Activated CD4-positive, alpha-beta T cell treated with anti-CD3 and anti-CD28 coated beads, Interleukin-2, amount 10 ng/mL, durations not matched to agents 24 days and 14 days (primary cell): ENCODE results near the gene TINAG. TPM values are rescaled to one million over a fixed set of nuclear protein-coding genes. Genes with fewer than 3 reads are reported as not detected.
"Not testable (repeated sequence)": the region's sequence is repeated elsewhere in the genome, so short reads cannot be mapped to it uniquely, and the experiment has no call there.

Source experiments
- DNase-seq: peaks from one replicate; pipeline ENCODE4 v3.0.0; 2022
- H3K27ac Mint-ChIP-seq: one replicate; pipeline ENCODE4 v1.8.0; 2022; ENCODE audit warnings: mild to moderate bottlenecking, mixed read lengths
- H3K27me3 Mint-ChIP-seq: one replicate; pipeline ENCODE4 v1.8.0; 2022; ENCODE audit warnings: mixed read lengths
- H3K36me3 Mint-ChIP-seq: one replicate; pipeline ENCODE4 v1.8.0; 2022; ENCODE audit warnings: low read depth, mild to moderate bottlenecking, mixed read lengths
- H3K4me1 Mint-ChIP-seq: one replicate; pipeline ENCODE4 v1.8.0; 2021; ENCODE audit warnings: mixed read lengths
- H3K4me3 Mint-ChIP-seq: one replicate; pipeline ENCODE4 v1.8.0; 2022; ENCODE audit warnings: mild to moderate bottlenecking, moderate library complexity, mixed read lengths
- H3K9me3 Mint-ChIP-seq: one replicate; pipeline ENCODE4 v1.8.0; 2021; ENCODE audit warnings: mixed read lengths
- intact Hi-C: fragments of 100-400 bp; cut with micrococcal nuclease; formaldehyde crosslinking; loops from one replicate; pipeline ENCODE4 v1.15.1; 2023
- total RNA-seq: library from RNA; stranded (reverse); gene quantifications from 2 replicates; pipeline ENCODE4 v1.2.3, GENCODE V29; 2022

TINAG gene
- total RNA-seq, 1 donor from 2014 or later: not detected

DNA sequence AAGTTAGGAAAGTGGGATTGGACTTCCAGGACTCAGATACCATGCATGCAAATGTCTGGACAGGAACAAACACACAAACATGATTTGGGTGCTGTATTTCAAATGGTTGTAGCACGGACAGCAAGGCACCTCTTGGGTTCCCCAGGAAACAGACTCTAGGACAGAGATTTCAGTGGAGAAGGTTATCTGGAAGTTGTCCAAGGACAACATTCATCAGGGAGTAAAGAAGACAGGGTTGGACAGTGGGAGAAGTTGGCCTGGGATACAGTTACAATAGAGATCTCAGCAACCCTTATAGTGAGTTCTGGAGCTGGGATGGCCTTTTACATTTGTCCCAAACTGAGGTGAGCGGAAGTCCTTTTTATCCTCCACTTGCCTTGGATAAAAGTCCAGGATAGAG is 19.8 kb upstream of the TINAG start:
- Mint-ChIP-seq H3K4me1 (peaks cover 9% of the 10 kb centered on the region), H3K9me3 (no peaks in the 10 kb centered on the region)
- intact Hi-C loops: no loop called here

DNA sequence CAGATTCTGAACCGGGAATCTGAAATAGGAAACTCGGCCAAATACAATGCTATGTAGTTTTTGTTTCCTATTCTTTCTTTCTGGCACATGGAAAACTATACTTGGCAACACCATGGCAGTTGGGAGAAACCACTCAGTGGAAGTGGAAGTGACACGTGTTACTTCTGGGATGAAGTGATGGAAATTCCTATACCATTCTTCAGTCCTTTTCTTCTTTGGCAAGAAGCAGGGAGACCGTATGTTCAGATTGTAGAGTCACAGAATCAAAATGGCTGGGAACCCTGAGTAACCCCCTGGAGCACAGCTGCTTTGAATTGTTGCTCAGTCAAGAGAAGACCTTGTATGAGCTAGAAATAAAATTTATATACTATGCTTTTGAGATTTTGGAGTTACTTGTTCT is 18.8 kb upstream of the TINAG start:
- Mint-ChIP-seq H3K27me3 (no peaks in the 10 kb centered on the region), H3K4me1 (peaks cover 9% of the 10 kb centered on the region), H3K9me3 (peaks cover under 1% of the 10 kb centered on the region), H3K4me3 (no peak overlapping the region), H3K27ac (peak overlapping the region; percentile 27), H3K36me3 (no peaks in the 10 kb centered on the region)
- DNase-seq: no peak
- intact Hi-C loops: no loop called here

More for the DNA sequence above, 19.8 kb upstream of the TINAG start:
- H3K4me3 Mint-ChIP-seq: no peak overlapping the region
- no peak overlapping the region for H3K27ac Mint-ChIP-seq
- DNase-seq: no peak
- no peaks in the 10 kb centered on the region for H3K27me3 Mint-ChIP-seq
- no peaks in the 10 kb centered on the region for H3K36me3 Mint-ChIP-seq

DNA sequence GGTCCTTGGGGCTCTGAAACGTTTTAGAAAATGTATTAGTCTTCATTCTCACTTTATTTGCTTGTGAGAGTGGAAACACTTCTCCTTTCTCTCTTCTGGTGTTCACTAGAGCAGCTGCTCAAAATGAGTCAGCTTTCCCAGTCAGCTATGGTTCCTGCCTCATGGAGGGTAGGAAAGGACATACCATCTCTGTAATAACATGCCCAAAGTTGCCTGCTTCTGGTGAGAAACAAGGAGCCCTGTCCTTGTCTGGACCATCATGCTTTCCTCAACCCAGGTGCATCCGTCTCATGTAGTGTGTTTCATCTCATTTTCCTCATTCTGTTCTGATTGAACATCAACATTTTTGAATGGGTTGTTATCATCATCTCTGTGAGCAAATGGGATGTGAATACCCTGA is 17.1 kb upstream of the TINAG start:
- Mint-ChIP-seq H3K27me3 (no peaks in the 10 kb centered on the region), H3K36me3 (no peaks in the 10 kb centered on the region), H3K4me1 (peaks cover 9% of the 10 kb centered on the region), H3K4me3 (no peak overlapping the region), H3K9me3 (peaks cover 4% of the 10 kb centered on the region), H3K27ac (peak overlapping the region; percentile 18)
- intact Hi-C loops: no loop called here
- no peak for DNase-seq

DNA sequence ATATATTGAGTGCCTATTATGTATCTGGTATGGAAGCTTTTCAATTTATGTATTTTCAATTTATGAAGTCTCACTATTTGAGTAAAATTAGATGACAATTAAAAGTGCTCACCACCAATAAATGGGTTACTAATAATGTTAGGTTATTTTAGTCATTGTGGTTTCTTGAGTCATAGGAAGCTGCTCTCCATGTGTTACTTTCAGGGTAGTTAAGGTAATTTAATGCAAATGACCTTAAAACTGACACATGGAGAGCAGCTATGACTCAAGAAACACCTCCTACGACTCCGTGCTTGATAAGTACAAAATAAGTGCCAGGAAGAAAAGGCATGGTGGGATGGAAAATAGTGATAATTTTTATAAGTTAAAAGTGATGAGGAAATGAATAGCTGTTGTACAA is 16.5 kb upstream of the TINAG start:
- intact Hi-C loops: no loop called here
- no peaks in the 10 kb centered on the region for H3K27me3 Mint-ChIP-seq
- no peak overlapping the region for H3K4me3 Mint-ChIP-seq
- H3K9me3 Mint-ChIP-seq: peaks cover 4% of the 10 kb centered on the region
- H3K36me3 Mint-ChIP-seq: no peaks in the 10 kb centered on the region
- no peak overlapping the region for H3K27ac Mint-ChIP-seq
- H3K4me1 Mint-ChIP-seq: peaks cover 9% of the 10 kb centered on the region
- DNase-seq: no peak

DNA sequence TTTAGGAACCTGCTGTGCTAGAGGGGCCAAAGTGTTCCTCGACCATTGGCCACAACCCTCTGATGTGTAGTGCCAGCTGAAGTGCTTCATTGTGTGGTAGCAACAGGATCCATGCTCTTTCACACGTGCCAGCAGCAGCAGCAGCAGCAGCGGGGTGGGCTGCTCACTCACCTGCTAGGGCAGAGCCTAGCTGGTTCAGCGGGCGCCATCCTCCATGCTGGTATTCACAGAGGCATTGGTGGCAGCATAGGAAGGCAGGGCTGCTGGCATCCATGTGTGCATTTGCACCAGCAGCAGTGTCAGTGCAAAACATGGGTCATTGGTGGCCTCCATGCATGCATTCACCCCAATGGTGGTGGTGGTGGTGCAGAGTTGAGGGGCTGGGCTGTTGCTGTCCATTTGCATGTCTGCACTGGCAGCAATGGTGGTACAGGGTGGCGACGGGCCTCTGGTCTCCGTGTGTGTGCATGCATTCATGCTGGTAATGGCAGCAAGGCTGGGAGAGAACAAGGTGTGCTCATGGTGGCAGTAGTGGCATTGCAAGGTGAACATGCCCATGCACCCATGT is 13.2 kb upstream of the TINAG start:
- Mint-ChIP-seq H3K27me3 (no peaks in the 10 kb centered on the region), H3K27ac (no peak overlapping the region), H3K4me3 (no peak overlapping the region), H3K9me3 (peaks cover 4% of the 10 kb centered on the region), H3K36me3 (no peaks in the 10 kb centered on the region), H3K4me1 (peaks cover 9% of the 10 kb centered on the region)
- intact Hi-C loops: no loop called here
- no peak for DNase-seq

DNA sequence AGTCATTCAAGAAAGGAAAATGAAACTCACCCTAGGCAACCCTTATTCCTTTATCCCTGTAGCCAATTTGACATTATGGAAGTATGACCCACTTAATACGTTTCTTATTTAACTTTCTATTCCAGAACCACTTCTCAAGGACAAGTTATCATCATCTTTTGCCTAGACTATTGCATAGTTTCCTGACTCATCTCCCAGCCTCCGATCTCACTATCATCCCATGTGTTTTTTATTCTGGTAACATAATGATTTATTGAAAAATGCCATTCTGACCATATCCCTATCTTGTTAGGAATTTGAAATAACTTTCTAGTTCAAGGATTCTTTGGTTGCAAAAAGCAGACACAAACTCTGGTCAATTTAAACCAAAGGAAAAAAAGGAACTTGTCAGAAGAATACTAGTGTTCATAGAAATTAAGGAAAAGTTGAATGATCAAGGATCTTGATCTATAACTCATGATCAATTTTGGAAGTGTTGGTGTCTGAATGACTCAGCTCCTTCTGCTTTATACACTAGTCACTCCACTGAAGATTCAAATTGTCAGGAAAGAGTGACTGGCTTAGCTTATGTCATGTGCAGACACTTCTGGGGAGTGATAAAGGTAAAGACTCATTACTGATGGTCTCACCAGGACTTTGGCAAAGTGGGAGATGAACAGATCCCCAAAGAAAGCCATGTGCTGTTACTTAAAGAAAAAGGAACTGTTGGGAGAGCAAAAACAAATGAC is 8.5 kb upstream of the TINAG start:
- DNase-seq: no peak
- no peaks in the 10 kb centered on the region for H3K36me3 Mint-ChIP-seq
- H3K4me3 Mint-ChIP-seq: no peak overlapping the region
- H3K4me1 Mint-ChIP-seq: no peaks in the 10 kb centered on the region
- intact Hi-C loops: no loop called here
- no peak overlapping the region for H3K27ac Mint-ChIP-seq
- no peaks in the 10 kb centered on the region for H3K27me3 Mint-ChIP-seq
- H3K9me3 Mint-ChIP-seq: no peaks in the 10 kb centered on the region

DNA sequence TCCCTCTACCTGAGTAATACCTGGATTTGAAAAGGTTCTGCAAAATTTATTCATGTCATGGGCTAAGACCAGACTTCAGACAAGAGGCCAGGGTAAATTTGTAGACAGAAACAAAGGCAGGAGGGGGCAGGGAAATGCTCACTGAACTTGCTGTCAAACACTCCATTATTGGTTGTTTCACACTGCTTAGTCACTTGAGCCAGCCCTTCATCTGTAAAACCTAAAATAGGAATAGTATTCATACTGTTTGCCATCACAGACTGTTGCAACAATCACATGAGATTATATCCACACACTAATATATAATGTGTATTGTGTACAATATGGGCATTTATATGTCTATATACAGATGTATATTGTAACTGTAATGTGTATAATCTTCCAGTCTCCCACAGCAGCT is 6.5 kb upstream of the TINAG start:
- Mint-ChIP-seq H3K9me3 (no peaks in the 10 kb centered on the region), H3K4me3 (no peak overlapping the region), H3K4me1 (no peaks in the 10 kb centered on the region), H3K27me3 (no peaks in the 10 kb centered on the region), H3K27ac (no peak overlapping the region), H3K36me3 (no peaks in the 10 kb centered on the region)
- intact Hi-C loops: no loop called here
- no peak for DNase-seq

DNA sequence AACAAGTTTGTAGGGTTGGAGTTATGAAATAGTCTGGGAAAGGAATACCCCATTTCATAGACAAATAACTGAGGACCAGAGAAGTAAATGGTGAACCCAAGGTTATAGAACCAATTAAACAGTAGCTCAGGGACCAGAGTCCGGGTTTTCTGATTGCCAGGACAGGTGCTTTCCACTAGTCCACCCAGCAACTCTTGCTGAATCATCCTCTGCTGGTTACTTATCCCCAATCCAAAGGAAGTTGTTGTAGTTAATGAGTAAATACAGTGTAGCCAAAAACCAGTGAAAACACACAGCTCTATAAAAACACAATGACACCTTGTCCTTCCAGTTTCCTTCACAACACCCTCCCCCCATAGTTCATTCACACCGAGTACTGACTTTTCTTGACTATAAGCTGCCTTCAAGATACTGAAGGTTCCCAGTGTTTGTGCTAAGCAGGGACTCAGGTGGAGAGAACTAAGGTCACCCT is 766 bp upstream of the TINAG start:
- Mint-ChIP-seq H3K4me1 (no peaks in the 10 kb centered on the region), H3K9me3 (no peaks in the 10 kb centered on the region), H3K27me3 (no peaks in the 10 kb centered on the region), H3K4me3 (no peak overlapping the region), H3K27ac (peak overlapping the region; percentile 6), H3K36me3 (no peaks in the 10 kb centered on the region)
- DNase-seq: no peak
- intact Hi-C loops: no loop called here

DNA sequence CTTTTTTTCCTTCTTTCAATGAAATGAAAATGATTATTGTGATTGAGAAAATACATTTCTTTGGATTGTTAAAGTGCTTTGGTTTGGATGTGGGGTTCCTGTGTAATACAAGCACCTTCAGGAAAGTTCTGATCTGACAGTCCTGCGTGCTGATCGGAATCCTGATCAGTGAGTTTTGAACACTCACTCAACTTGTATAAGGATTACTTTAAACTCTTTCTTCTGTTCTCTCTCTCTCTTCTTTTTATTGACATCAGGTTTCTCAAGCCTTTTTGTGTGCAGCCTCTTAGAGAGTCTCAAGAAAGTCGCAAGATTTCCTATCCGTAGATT is 710 bp downstream of the TINAG start:
- no peak for DNase-seq
- H3K27me3 Mint-ChIP-seq: no peaks in the 10 kb centered on the region
- H3K36me3 Mint-ChIP-seq: no peaks in the 10 kb centered on the region
- intact Hi-C loops: no loop called here
- no peak overlapping the region for H3K4me3 Mint-ChIP-seq
- H3K27ac Mint-ChIP-seq: no peak overlapping the region
- no peaks in the 10 kb centered on the region for H3K9me3 Mint-ChIP-seq
- no peaks in the 10 kb centered on the region for H3K4me1 Mint-ChIP-seq

DNA sequence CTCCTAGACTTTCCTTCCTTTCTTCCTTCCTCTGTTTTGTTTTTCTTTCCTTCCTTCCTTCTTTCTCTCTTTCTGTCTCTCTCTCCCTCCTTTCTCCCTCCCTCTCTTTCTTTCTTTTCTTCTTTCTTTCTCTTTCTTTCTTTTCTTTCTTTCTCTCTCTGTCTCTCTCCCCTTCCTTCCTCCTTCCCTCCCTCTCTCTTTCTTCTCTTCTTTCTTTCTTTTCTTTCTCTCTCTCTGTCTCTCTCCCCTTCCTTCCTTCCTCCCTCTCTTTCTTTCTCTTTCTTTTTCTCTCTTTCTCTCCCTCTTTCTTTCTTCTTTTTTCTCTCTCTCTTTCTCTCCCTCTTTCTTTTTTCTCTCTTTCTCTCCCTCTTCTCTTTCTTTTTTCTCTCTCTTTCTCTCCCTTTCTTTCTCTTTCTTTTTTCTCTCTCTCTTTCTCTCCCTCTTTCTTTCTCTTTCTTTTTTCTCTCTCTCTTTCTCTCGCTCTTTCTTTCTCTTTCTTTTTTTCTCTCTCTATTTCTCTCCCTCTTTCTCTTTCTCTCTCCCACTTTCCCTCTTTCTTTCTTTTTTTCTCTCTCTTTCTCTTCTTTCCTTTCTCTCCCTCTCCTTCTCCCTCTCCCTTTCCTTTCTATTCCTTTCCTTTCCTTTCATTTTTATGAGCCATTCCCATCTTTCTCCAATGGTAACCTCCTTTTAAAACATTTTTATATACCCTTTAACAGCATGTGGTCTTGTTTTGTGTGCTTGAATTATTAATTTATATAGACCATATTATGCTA is 2.3 kb downstream of the TINAG start:
- Mint-ChIP-seq H3K36me3 (no peaks in the 10 kb centered on the region), H3K4me1 (no peaks in the 10 kb centered on the region), H3K27ac (no peak overlapping the region), H3K27me3 (no peaks in the 10 kb centered on the region), H3K9me3 (no peaks in the 10 kb centered on the region), H3K4me3 (no peak overlapping the region)
- intact Hi-C loops: no loop called here
- DNase-seq: no peak

DNA sequence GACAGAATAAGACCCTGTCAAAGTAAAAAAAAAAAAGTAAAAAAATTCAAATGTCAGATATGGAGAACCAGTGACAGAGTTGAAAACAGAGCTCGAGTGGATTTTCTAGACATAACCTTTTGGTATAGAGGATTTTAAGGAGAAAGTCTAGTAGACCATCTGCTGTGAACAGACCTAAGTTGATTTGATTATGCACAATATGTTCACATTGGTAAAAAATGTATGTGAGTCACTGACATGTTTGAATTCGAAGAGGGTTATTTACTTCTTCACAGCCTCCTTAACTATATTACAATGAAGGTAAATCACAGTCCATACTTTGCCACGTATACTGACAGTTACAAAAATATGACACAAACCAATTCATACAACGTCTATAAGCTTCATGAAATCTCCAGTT is 7.4 kb downstream of the TINAG start:
- DNase-seq: no peak
- no peak overlapping the region for H3K27ac Mint-ChIP-seq
- H3K36me3 Mint-ChIP-seq: no peaks in the 10 kb centered on the region
- H3K9me3 Mint-ChIP-seq: no peaks in the 10 kb centered on the region
- no peaks in the 10 kb centered on the region for H3K4me1 Mint-ChIP-seq
- H3K4me3 Mint-ChIP-seq: no peak overlapping the region
- no peaks in the 10 kb centered on the region for H3K27me3 Mint-ChIP-seq
- intact Hi-C loops: no loop called here

DNA sequence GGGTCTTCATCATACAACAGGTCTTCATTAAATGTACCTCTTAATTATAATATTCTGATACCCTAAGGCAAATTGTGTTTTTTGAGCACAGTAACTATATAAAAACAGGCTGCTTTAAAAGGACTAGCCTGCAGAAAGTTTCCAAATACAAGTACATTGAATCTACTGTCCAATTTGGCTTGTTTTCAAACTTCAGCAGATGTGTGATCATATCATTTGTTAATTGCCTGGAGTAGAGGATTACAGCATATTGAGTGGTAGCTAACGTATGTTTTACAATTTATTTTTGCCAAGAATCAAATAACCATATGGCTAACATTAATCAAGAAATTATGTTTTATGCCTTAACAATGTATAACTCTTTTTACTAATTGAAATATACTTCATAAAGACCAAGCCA is 12.6 kb downstream of the TINAG start:
- Mint-ChIP-seq H3K36me3 (no peaks in the 10 kb centered on the region), H3K27me3 (no peaks in the 10 kb centered on the region), H3K27ac (no peak overlapping the region), H3K9me3 (no peaks in the 10 kb centered on the region), H3K4me3 (no peak overlapping the region), H3K4me1 (no peaks in the 10 kb centered on the region)
- intact Hi-C loops: no loop called here
- no peak for DNase-seq

DNA sequence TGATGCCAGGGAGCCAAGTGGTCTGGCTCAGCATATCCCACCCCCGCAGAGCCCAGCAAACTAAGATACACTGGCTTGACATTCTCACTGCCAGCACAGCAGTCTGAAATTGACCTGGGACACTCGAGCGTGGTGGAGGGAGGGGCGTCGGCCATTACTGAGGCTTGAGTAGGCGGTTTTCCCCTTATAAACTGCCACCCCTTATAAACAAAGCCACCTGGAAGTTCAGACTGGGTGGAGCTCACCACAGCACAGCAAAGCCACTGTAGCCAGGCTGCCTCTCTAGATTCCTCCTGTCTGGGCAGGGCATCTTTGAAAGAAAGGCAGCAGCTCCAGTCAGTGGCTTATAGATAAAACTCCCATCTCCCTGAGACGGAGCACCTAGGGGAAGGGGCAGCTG is 19.4 kb downstream of the TINAG start:
- no peak overlapping the region for H3K27ac Mint-ChIP-seq
- H3K27me3 Mint-ChIP-seq: no peaks in the 10 kb centered on the region
- no peak for DNase-seq
- peaks cover 16% of the 10 kb centered on the region for H3K9me3 Mint-ChIP-seq
- intact Hi-C loops: no loop called here
- no peak overlapping the region for H3K4me3 Mint-ChIP-seq
- H3K4me1 Mint-ChIP-seq: no peaks in the 10 kb centered on the region
- no peaks in the 10 kb centered on the region for H3K36me3 Mint-ChIP-seq

DNA sequence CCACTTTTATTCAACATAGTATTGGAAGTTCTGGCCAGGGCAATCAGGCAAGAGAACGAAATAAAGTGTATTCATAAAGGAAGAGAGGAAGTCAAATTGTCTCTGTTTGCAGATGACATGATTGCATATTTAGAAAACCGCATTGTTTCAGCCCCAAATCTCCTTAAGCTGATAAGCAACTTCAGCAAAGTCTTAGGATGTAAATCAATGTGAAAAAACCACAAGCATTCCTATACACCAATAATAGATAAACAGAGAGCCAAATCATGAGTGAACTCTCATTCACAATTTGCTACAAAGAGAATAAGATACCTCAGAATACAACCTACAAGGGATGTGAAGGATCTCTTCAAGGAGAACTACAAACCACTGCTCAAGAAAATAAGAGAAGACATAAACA is 23.3 kb downstream of the TINAG start:
- H3K27ac Mint-ChIP-seq, H3K36me3 Mint-ChIP-seq, H3K4me3 Mint-ChIP-seq, DNase-seq, H3K27me3 Mint-ChIP-seq, intact Hi-C loops, H3K4me1 Mint-ChIP-seq: not testable (repeated sequence)
- H3K9me3 Mint-ChIP-seq: peaks cover 16% of the 10 kb centered on the region
